Colonic mucosa (tissue), 4 donors: ENCODE data around the gene CSF2. TPM values are rescaled to one million over a fixed set of nuclear protein-coding genes. Genes with fewer than 3 reads are reported as not detected.

Experiments used
- DNase-seq: peaks from one replicate; pipeline ENCODE4 v3.0.0-alpha.2; 2020
- H3K27ac ChIP-seq: fragments of 200-600 bp; one replicate; pipeline ENCODE4 v1.8.0; 2021
- H3K27me3 ChIP-seq: fragments of 200-600 bp; one replicate; pipeline ENCODE4 v1.8.0; 2021
- H3K36me3 ChIP-seq: fragments of 200-600 bp; one replicate; pipeline ENCODE4 v1.8.0; 2021
- H3K4me1 ChIP-seq: fragments of 200-600 bp; one replicate; pipeline ENCODE4 v1.8.0; 2021; ENCODE audit warnings: mild to moderate bottlenecking
- H3K4me3 ChIP-seq: fragments of 200-600 bp; one replicate; pipeline ENCODE4 v1.8.0; 2021
- H3K9ac ChIP-seq, 2 donors: one replicate each; pipeline ENCODE4 v1.7.0; 2013; ENCODE audit warnings: control low read depth in 2 of 2, low read depth in 2 of 2, low read length in 2 of 2
- H3K9me3 ChIP-seq: fragments of 200-600 bp; one replicate; pipeline ENCODE4 v1.8.0; 2021
- intact Hi-C: fragments of 100-400 bp; cut with DNase I; formaldehyde crosslinking; loops from one replicate; pipeline ENCODE4 v1.14.1; 2022
- total RNA-seq, 2 donors: library from RNA; stranded (reverse); fragmentation: NEBNext Ultra II Directional in 1 of 2; extraction: Animal tissue kit (Norgen Biotek cat#: 25700) in 1 of 2; gene quantifications; one replicate each; pipeline ENCODE4 v1.2.1, GENCODE V29; 2021
- TF ChIP-seq, protein P1 (sequence below): fragments of 200-600 bp; IDR thresholded peaks from one replicate; pipeline ENCODE4 v1.8.0; 2022; ENCODE audit warnings: antibody characterized with exemption, mild to moderate bottlenecking
- donor health status: healthy.
- donor health status: DM: no; HTN: no; CAD: no.
- donor health status: DM: no; HTN: no; CAD: no.

CSF2 gene
- total RNA-seq, 2 donors from 2014 or later: 0.67 TPM; not detected in 1

GRCh38 chr5:132087176-132087575 lies 13.6 kb downstream of the CSF2 start:
- DNase-seq: no peak
- intact Hi-C loops: no loop called here
- Histone ChIP-seq H3K27ac (no peak overlapping the region), H3K4me3 (no peak overlapping the region), H3K9me3 (no peaks in the 10 kb centered on the region), H3K4me1 (no peaks in the 10 kb centered on the region), H3K9ac (no peak overlapping the region), H3K36me3 (no peaks in the 10 kb centered on the region), H3K27me3 (no peaks in the 10 kb centered on the region)
- TF ChIP-seq, protein P1, sequence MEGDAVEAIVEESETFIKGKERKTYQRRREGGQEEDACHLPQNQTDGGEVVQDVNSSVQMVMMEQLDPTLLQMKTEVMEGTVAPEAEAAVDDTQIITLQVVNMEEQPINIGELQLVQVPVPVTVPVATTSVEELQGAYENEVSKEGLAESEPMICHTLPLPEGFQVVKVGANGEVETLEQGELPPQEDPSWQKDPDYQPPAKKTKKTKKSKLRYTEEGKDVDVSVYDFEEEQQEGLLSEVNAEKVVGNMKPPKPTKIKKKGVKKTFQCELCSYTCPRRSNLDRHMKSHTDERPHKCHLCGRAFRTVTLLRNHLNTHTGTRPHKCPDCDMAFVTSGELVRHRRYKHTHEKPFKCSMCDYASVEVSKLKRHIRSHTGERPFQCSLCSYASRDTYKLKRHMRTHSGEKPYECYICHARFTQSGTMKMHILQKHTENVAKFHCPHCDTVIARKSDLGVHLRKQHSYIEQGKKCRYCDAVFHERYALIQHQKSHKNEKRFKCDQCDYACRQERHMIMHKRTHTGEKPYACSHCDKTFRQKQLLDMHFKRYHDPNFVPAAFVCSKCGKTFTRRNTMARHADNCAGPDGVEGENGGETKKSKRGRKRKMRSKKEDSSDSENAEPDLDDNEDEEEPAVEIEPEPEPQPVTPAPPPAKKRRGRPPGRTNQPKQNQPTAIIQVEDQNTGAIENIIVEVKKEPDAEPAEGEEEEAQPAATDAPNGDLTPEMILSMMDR: no peak

DNA sequence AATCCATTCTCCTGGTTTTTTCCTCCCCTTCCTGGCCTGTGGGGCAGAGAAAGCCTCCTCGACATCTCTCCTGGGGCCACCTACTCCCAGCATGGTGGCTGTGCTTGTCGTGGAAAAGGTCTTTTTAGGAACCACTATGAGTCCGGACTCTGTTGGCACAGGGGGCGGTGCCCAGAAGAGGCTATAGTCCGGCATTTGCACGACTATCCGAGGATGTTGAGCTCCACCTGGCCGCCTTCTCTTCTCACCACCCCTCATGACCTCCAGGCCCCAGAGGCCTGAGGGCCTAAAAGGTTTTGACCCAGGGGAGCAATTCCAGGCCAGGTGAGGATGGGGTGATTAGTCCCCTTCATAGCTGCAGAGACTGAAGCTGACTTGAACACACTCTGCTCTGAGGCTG lies 14.1 kb downstream of the CSF2 start:
- intact Hi-C loops: no loop called here
- H3K27me3 ChIP-seq: no peaks in the 10 kb centered on the region
- H3K4me1 ChIP-seq: no peaks in the 10 kb centered on the region
- no peaks in the 10 kb centered on the region for H3K36me3 ChIP-seq
- no peak overlapping the region for H3K4me3 ChIP-seq
- no peak for DNase-seq
- no peak overlapping the region for H3K9ac ChIP-seq
- H3K9me3 ChIP-seq: no peaks in the 10 kb centered on the region
- TF ChIP-seq, protein P1: no peak
- H3K27ac ChIP-seq: no peak overlapping the region

DNA sequence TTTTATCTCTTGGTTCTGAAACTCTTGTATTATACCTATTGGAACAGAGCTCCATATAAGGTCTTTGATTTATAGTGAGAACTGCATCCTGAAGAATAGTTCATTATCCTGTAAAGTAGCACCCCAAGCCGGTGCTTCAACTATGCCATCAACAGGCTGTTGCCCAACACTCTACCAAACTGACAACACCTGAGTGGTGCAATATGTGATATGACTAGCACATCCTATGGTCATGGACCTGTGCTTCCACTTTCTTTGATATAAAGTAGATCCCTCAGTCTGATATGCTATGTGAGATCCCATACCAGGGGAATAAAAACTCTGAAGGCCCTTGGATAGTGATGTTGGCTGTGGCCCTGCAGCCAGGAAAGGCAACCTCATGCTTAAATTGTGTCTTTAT lies 15.8 kb downstream of the CSF2 start:
- H3K9me3 ChIP-seq: no peaks in the 10 kb centered on the region
- H3K27me3 ChIP-seq: no peaks in the 10 kb centered on the region
- no peak overlapping the region for H3K9ac ChIP-seq
- TF ChIP-seq, protein P1: no peak
- no peaks in the 10 kb centered on the region for H3K36me3 ChIP-seq
- intact Hi-C loops: no loop called here
- H3K4me1 ChIP-seq: no peaks in the 10 kb centered on the region
- no peak overlapping the region for H3K4me3 ChIP-seq
- H3K27ac ChIP-seq: no peak overlapping the region
- DNase-seq: no peak

DNA sequence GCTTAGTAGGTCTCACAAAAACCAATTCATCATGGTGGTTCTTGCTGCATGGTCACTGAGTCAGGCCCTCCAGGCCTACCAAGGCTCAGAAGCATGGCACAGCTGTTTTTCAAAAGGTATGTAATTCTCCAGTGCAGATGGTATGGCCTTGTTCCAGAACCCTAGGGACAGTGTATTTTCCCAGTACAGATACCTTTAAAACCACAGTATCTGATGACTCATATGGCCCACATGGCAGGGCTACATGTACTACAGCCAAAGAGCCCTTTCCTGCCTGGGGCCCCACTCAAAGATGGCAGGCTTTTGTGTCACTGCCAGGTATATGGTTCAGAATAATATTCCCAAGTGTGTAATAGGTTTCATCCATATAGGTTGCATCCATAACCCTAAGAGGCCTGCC lies 16.5 kb downstream of the CSF2 start:
- H3K4me3 ChIP-seq: no peak overlapping the region
- H3K27ac ChIP-seq: no peak overlapping the region
- intact Hi-C loops: no loop called here
- H3K4me1 ChIP-seq: no peaks in the 10 kb centered on the region
- H3K27me3 ChIP-seq: no peaks in the 10 kb centered on the region
- TF ChIP-seq, protein P1: no peak
- H3K9me3 ChIP-seq: no peaks in the 10 kb centered on the region
- no peaks in the 10 kb centered on the region for H3K36me3 ChIP-seq
- DNase-seq: no peak
- no peak overlapping the region for H3K9ac ChIP-seq

DNA sequence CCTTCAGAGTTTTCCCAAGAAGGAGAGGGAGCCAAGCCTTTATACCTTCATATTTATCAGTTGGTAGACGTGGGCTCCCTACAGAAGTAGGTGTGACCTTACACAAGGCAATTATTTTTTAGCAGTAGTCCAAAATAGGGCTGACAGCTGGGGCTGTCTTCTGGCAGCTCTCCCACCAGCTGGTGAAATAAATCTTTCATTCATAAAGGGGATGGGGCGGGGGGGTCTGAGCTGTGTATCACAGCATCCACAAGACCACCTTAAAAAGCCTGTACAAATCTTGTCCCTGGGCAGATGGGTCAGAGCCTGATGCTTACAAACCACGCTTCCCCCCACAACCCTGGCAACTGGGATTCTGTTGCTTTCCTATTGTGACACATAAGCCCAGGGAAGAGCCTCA lies 19.7 kb downstream of the CSF2 start:
- no peak for DNase-seq
- Histone ChIP-seq H3K9ac (no peak overlapping the region), H3K4me1 (no peaks in the 10 kb centered on the region), H3K27ac (no peak overlapping the region), H3K9me3 (no peaks in the 10 kb centered on the region), H3K36me3 (no peaks in the 10 kb centered on the region), H3K4me3 (no peak overlapping the region), H3K27me3 (no peaks in the 10 kb centered on the region)
- intact Hi-C loops: no loop called here
- TF ChIP-seq, protein P1: no peak
